Fibroblast of skin of left quadriceps (primary cell): ENCODE measurements around the gene SACM1L.

Source experiments
- DNase-seq, 2 experiments: peaks; one replicate each; pipeline ENCODE4 v3.0.0-alpha.2; 2013; ENCODE audit warnings: low read depth in 2 of 2

Gene SACM1L

DNA sequence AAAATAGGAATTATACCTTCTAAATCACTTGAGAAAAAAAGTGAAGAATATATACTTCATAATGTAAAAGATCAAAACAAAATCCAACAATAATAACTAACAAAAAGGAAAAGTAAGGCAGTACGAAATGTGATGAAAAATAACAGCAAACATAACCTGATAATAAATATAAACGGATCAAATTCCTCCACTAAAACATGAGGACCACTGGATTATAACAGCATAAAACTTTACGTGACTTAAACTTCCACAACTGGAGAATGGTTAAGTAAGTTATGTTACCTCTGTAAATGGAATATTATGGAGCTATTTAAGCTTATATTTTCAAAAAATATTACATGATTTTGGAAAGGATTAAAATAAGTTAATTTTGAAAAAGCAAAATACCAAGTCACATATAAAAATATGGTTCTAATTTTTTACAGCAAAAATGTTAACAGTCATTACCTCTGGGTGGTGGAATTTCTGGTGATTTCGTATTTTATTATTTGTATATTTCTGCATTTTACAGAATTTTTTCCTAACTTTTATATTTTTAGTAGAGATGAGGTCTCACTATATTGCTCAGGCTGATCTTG, 100.1 kb downstream of the SACM1L start:
- no peak for DNase-seq

DNA sequence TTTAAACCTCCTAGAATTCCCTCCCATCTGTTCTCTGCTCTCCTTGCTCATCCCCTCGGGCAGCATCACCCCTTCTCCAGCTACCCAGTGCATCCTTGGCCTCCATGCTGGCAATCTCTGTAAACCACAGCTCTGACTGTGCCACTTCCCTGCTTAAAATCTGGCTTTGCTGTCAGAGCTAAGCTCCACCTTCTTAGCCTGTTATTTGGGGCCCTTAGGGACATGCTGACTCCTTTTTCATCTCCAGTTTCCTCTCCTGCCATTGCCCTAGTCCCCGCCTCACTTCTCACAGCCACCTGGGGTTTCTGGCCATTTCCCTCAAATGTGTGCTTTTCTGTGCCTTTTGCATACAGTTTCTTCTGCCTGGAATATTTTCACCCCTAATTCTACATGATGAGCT, 101.4 kb downstream of the SACM1L start:
- DNase-seq: no peak

DNA sequence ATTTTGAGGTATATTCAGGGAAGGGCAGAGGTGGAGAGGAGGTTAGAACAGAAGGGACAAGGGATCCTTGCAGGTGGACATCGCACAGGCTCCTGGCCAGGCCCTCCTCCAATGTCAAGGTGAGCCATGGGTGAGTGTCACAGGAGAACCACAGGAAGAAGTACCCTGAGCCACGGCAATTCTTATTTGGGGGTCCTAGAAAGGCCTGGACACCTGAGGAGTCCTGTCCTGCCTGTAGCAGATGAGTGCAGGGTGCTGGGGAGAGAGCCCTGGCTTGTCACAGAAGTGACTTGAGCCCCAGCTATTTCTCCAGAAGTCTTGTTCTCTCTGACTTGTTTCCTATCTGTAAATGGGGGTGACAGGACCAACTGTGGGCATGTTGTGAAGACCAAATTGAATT, 102.8 kb downstream of the SACM1L start:
- no peak for DNase-seq

DNA sequence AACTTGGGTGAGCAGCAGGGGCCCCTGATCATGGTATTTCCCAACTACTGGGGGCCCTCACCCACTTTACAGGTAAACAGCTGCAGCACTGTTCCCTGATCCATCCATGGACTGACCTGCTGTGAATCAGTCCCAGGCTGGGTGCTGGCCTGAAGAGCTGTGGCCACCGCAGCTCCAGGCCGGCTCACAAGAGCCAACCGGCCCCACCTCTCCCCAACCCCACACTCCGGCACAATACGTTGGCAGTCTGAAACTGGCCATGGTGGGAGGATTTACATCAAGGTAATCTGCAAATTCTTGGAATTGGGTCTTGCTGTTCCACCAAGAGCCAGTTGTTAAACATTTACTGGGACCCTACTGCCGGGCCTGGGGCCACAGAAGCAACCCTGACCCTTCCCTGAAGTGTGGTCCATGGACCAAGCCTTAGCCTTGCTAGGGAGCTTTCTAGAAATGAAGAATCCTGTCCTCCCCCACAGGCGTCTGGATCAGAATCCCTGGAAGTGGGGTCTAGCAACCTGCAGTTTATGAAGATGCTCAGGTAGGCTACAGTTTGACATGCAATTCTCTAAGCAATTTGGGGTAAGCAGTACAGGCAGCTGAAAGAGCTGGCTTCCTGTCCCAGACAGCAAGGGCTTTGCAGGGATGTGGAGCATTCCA, 103.4 kb downstream of the SACM1L start:
- no peak for DNase-seq

DNA sequence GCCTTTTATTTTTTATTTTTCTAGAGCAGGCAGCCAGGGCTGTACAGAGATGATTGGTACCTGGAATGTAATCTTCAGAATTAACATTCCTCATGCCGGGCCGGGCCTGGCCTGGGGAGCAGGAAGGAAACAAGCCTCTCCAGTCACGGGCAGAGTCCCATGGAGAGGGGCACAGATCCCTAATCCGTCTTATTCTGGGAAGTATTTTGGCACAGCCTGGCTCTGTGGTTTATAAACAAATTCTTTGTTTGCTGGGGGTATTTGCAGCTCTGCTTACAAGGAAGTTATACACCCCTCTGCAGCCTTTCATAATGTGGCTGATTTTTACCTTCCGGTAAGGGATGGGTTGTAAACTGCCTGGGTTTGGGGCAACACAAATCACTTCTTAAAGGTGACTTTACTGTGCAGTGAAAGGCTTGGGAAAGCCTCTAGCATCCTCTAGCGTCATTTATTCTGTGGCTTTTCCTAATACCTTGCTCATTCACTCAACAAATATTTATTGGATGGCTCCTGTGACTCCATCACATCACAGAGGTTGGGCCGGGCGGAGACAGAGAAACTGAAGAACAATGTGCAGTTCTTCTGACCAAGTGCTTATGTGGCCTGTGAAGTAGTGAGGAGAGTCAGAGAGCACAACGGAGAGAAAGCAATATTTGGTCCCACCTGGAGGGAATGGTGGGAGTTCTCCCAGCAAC, 104.4 kb downstream of the SACM1L start:
- DNase-seq: no peak

DNA sequence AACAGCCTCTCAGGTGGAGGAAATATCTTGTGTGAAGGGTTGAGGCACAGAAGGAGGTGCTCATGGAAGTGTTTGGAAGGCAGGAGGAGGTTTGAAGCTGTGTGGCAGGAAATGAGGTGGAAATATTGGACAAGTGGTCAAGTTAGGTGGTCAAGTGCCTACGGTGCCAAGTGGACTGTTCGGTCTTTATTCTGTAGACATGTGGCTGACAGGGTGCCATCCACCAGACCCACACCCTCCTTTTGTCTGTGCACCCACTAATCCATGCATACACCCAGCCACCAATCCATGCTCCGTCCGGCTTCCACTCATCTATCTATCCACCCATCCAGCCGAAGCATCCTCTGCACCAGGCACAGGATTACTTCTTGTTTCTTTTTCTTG, 105.0 kb downstream of the SACM1L start:
- no peak for DNase-seq

DNA sequence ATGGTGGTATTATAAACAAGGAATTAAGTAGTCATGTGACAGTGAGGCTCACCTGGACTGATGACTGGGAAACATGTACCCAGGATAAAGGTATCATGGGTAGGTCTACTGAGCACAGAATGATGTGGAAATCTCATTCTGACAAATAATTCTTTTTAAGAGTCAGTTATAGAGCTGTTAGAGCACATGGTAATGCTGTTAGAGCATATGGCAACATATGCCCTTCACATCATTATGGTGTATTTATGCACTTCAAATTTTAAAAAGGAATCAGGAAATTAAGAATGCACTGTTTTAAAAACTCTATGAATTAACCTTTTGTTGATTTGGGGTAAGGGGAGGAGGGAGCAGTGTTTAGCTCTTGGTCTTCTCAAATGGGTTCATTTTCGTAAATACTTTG, 105.5 kb downstream of the SACM1L start:
- DNase-seq: no peak
